ENCODE results near the gene UNC119B. TPM values are rescaled to one million over a fixed set of nuclear protein-coding genes. Genes with fewer than 3 reads are reported as not detected.

The UNC119B gene
- total RNA-seq, 1 donor from 2014 or later, result 66.6 TPM

GRCh38 chr12:120686151-120686689, 24.0 kb upstream of the UNC119B start:
- H3K27ac Mint-ChIP-seq, result peak overlapping the region; percentile 97
- no peaks in the 10 kb centered on the region for H3K36me3 Mint-ChIP-seq (ENCODE audit: insufficient read depth)
- peaks cover 32% of the 10 kb centered on the region for H3K4me1 Mint-ChIP-seq (ENCODE audit: low read depth)
- TF ChIP-seq, protein P1, sequence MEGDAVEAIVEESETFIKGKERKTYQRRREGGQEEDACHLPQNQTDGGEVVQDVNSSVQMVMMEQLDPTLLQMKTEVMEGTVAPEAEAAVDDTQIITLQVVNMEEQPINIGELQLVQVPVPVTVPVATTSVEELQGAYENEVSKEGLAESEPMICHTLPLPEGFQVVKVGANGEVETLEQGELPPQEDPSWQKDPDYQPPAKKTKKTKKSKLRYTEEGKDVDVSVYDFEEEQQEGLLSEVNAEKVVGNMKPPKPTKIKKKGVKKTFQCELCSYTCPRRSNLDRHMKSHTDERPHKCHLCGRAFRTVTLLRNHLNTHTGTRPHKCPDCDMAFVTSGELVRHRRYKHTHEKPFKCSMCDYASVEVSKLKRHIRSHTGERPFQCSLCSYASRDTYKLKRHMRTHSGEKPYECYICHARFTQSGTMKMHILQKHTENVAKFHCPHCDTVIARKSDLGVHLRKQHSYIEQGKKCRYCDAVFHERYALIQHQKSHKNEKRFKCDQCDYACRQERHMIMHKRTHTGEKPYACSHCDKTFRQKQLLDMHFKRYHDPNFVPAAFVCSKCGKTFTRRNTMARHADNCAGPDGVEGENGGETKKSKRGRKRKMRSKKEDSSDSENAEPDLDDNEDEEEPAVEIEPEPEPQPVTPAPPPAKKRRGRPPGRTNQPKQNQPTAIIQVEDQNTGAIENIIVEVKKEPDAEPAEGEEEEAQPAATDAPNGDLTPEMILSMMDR (IDR thresholded peaks at IDR 0.05; ENCODE audit: unreplicated experiment), result no peak
- H3K9me3 Mint-ChIP-seq (ENCODE audit: low read depth), result no peaks in the 10 kb centered on the region
- peak overlapping the region; percentile 95 for H3K4me3 Mint-ChIP-seq (ENCODE audit: low read depth)
- no peaks in the 10 kb centered on the region for H3K27me3 Mint-ChIP-seq
- peak; percentile 96 for DNase-seq (ENCODE audit: low spot score, unreplicated experiment)

GRCh38 chr12:120686690-120687577, 23.3 kb upstream of the UNC119B start, which contains the start of gene MLEC:
Gene MLEC, plus strand, starts transcription at chr12:120687149. Its CDS starts 148 bp downstream, at chr12:120687297.
- Mint-ChIP-seq H3K4me3 (ENCODE audit: low read depth) (peak within 1 kb of the TSS; percentile 95), H3K27ac (peak within 1 kb of the TSS; percentile 97), H3K4me1 (ENCODE audit: low read depth) (peaks cover 35% of the 10 kb centered on the region), H3K9me3 (ENCODE audit: low read depth) (no peaks in the 10 kb centered on the region), H3K36me3 (ENCODE audit: insufficient read depth) (no peaks in the 10 kb centered on the region), H3K27me3 (no peaks in the 10 kb centered on the region)
- TF ChIP-seq, protein P1 (IDR thresholded peaks at IDR 0.05; ENCODE audit: unreplicated experiment), result no peak
- DNase-seq (ENCODE audit: low spot score, unreplicated experiment), result peak; percentile 94

DNA sequence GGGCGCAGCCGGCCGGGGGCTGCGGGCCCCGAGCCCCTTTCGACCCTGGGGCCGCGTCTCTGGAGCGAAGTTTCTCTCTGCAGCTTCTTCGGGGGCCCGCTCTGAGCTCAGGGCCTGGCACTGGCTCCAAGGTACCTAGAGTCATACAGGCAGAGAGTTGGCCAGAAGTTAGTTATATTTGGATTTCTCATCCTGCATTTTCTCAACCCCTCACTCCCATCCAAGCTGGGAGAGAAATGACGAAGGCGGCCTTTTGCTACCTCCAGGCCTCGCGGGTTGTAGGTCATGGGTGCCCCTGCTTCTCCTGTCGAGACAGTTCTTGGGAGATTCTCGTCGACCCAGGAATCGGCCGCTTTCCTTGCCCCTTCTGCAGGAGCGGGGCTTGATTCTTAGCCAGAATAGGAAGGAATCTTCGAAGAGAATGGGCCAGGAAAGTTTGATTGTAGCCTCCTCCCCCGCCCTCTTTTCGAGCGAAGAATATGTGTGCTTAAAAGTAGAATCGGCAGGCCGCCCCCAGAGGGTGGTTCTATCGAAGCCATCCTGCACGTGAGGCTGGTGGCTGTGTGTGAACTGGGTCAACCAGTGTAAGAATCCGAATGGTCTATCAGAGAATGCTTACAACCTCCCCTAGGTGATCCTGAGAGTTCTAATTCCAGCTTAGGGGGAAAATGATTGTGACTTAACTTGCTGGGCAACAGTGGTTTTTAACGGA, 22.5 kb upstream of the UNC119B start:
- H3K27ac Mint-ChIP-seq, result peak overlapping the region; percentile 74
- peaks cover 42% of the 10 kb centered on the region for H3K4me1 Mint-ChIP-seq (ENCODE audit: low read depth)
- no peaks in the 10 kb centered on the region for H3K27me3 Mint-ChIP-seq
- no peaks in the 10 kb centered on the region for H3K9me3 Mint-ChIP-seq (ENCODE audit: low read depth)
- DNase-seq (ENCODE audit: low spot score, unreplicated experiment), result no peak
- TF ChIP-seq, protein P1 (IDR thresholded peaks at IDR 0.05; ENCODE audit: unreplicated experiment), result no peak
- peak overlapping the region; percentile 76 for H3K4me3 Mint-ChIP-seq (ENCODE audit: low read depth)
- no peaks in the 10 kb centered on the region for H3K36me3 Mint-ChIP-seq (ENCODE audit: insufficient read depth)

- Mint-ChIP-seq H3K9me3 (ENCODE audit: low read depth) (no peaks in the 10 kb centered on the region), H3K4me1 (ENCODE audit: low read depth) (peaks cover 47% of the 10 kb centered on the region), H3K27me3 (no peaks in the 10 kb centered on the region), H3K36me3 (ENCODE audit: insufficient read depth) (peaks cover 3% of the 10 kb centered on the region), H3K4me3 (ENCODE audit: low read depth) (peak overlapping the region; percentile 76), H3K27ac (peak overlapping the region; percentile 74)
- no peak for DNase-seq (ENCODE audit: low spot score, unreplicated experiment)
- TF ChIP-seq, protein P1 (IDR thresholded peaks at IDR 0.05; ENCODE audit: unreplicated experiment), result no peak
Measured at GRCh38 chr12:120688527-120689071, 21.7 kb upstream of the UNC119B start.
